ENCODE measurements around the gene LRRC52. TPM values are rescaled to one million over a fixed set of nuclear protein-coding genes. Genes with fewer than 3 reads are reported as not detected.
"Not testable (repeated sequence)": the region's sequence is repeated elsewhere in the genome, so short reads cannot be mapped to it uniquely, and the experiment has no call there.

LRRC52 gene
- total and polyA plus RNA-seq, 4 donors = not detected

- no peak overlapping the region for H3K27ac ChIP-seq (ENCODE audit: low read depth in 1 of 2, low read length in 2 of 2)
- no peaks in the 10 kb centered on the region for H3K27me3 ChIP-seq (ENCODE audit: control insufficient read depth in 1 of 2, insufficient read depth in 2 of 2, low read length in 1 of 2)
- intact Hi-C loops (cut with DNase I) = no loop called here
- DNase-seq = no peak
- H3K4me3 ChIP-seq (ENCODE audit: low read length in 2 of 2) = no peak overlapping the region
- no peaks in the 10 kb centered on the region for H3K36me3 ChIP-seq (ENCODE audit: control insufficient read depth in 1 of 2, insufficient read depth in 2 of 2, low read length in 1 of 2)
- H3K9me3 ChIP-seq (ENCODE audit: control insufficient read depth, low read length) = peaks cover 1% of the 10 kb centered on the region
- no peaks in the 10 kb centered on the region for H3K4me1 ChIP-seq (ENCODE audit: control insufficient read depth in 1 of 2, insufficient read depth in 2 of 2, low read length in 2 of 2)
- no peak for ATAC-seq (ENCODE audit: low FRiP score)
- 95% methylated on average over 1 of the region's 1 CpG for WGBS, 2 donors
Observed at GRCh38 chr1:165573787-165574186, 30.0 kb downstream of the LRRC52 start.

GRCh38 chr1:165574295-165574694, 30.5 kb downstream of the LRRC52 start:
- intact Hi-C loops (cut with DNase I) = no loop called here
- H3K4me1 ChIP-seq (ENCODE audit: control insufficient read depth in 1 of 2, insufficient read depth in 2 of 2, low read length in 2 of 2) = no peaks in the 10 kb centered on the region

GRCh38 chr1:165575468-165576099, 31.8 kb downstream of the LRRC52 start:
- Histone ChIP-seq H3K4me1 (ENCODE audit: control insufficient read depth in 1 of 2, insufficient read depth in 2 of 2, low read length in 2 of 2) (no peaks in the 10 kb centered on the region), H3K27me3 (ENCODE audit: control insufficient read depth in 1 of 2, insufficient read depth in 2 of 2, low read length in 1 of 2) (no peaks in the 10 kb centered on the region), H3K9me3 (ENCODE audit: control insufficient read depth, low read length) (peaks cover 1% of the 10 kb centered on the region), H3K27ac (ENCODE audit: low read depth in 1 of 2, low read length in 2 of 2) (no peak overlapping the region), H3K4me3 (ENCODE audit: low read length in 2 of 2) (no peak overlapping the region), H3K36me3 (ENCODE audit: control insufficient read depth in 1 of 2, insufficient read depth in 2 of 2, low read length in 1 of 2) (no peaks in the 10 kb centered on the region)
- WGBS, 2 donors = 52 to 54% methylated on average over 4 of the region's 4 CpGs
- ATAC-seq (ENCODE audit: low FRiP score) (no peak), DNase-seq (no peak)
- intact Hi-C loops (cut with DNase I) = no loop called here

More at GRCh38 chr1:165574295-165574694, 30.5 kb downstream of the LRRC52 start:
- H3K27ac ChIP-seq (ENCODE audit: low read depth in 1 of 2, low read length in 2 of 2) = no peak overlapping the region
- no peaks in the 10 kb centered on the region for H3K36me3 ChIP-seq (ENCODE audit: control insufficient read depth in 1 of 2, insufficient read depth in 2 of 2, low read length in 1 of 2)
- H3K27me3 ChIP-seq (ENCODE audit: control insufficient read depth in 1 of 2, insufficient read depth in 2 of 2, low read length in 1 of 2) = no peaks in the 10 kb centered on the region
- H3K4me3 ChIP-seq (ENCODE audit: low read length in 2 of 2) = no peak overlapping the region
- peaks cover 1% of the 10 kb centered on the region for H3K9me3 ChIP-seq (ENCODE audit: control insufficient read depth, low read length)
- DNase-seq (no peak), ATAC-seq (ENCODE audit: low FRiP score) (no peak)

DNA sequence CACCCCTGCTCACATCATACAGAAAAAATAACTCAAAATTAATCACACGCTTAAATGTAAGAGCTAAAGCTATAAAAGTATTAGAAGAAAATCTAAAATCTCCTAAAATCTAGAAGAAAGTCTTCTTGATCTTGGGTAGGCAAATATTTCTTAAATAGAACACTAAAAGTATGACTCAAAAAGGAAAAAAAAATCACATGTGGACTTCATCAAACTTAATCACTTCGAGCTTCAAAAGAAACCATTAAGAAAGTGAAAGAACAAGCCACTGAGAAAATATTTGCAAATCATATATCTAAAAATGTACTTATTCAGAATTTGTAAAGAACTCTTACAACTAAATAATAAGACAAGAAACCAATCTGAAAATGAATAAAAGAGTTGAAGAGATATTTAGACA, 32.7 kb downstream of the LRRC52 start:
- no peaks in the 10 kb centered on the region for H3K4me1 ChIP-seq (ENCODE audit: control insufficient read depth in 1 of 2, insufficient read depth in 2 of 2, low read length in 2 of 2)
- H3K9me3 ChIP-seq (ENCODE audit: control insufficient read depth, low read length) = peaks cover 1% of the 10 kb centered on the region
- ATAC-seq (ENCODE audit: low FRiP score) (no peak), DNase-seq (no peak)
- no peaks in the 10 kb centered on the region for H3K36me3 ChIP-seq (ENCODE audit: control insufficient read depth in 1 of 2, insufficient read depth in 2 of 2, low read length in 1 of 2)
- no peak overlapping the region for H3K4me3 ChIP-seq (ENCODE audit: low read length in 2 of 2)
- no peaks in the 10 kb centered on the region for H3K27me3 ChIP-seq (ENCODE audit: control insufficient read depth in 1 of 2, insufficient read depth in 2 of 2, low read length in 1 of 2)
- intact Hi-C loops (cut with DNase I) = no loop called here
- no peak overlapping the region for H3K27ac ChIP-seq (ENCODE audit: low read depth in 1 of 2, low read length in 2 of 2)
- 64 to 71% methylated on average over 2 of the region's 2 CpGs for WGBS, 2 donors

DNA sequence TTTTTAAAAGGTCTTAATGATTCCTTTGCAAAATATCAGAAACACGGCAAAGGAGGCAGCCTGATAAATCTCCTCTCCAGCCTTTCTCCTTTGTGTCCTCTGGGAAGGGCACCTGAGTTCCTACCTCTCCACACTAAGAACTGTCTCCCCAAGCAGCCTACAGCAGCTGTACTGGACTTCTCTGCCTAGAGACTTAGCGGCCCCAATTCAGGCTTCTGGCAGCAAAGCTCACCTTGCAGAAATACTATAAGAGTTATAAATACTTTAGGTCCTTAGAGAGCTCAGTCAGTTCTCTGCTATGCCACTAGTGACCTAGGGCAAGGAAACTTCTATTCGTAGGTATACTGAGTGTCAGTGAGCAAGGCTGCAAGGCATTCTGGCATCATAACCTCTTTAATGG, 33.9 kb downstream of the LRRC52 start:
- DNase-seq = no peak
- Histone ChIP-seq H3K27me3 (ENCODE audit: control insufficient read depth in 1 of 2, insufficient read depth in 2 of 2, low read length in 1 of 2) (no peaks in the 10 kb centered on the region), H3K4me3 (ENCODE audit: low read length in 2 of 2) (no peak overlapping the region), H3K36me3 (ENCODE audit: control insufficient read depth in 1 of 2, insufficient read depth in 2 of 2, low read length in 1 of 2) (no peaks in the 10 kb centered on the region), H3K27ac (ENCODE audit: low read depth in 1 of 2, low read length in 2 of 2) (no peak overlapping the region), H3K4me1 (ENCODE audit: control insufficient read depth in 1 of 2, insufficient read depth in 2 of 2, low read length in 2 of 2) (no peaks in the 10 kb centered on the region), H3K9me3 (ENCODE audit: control insufficient read depth, low read length) (peaks cover 1% of the 10 kb centered on the region)
- intact Hi-C loops (cut with DNase I) = no loop called here
- ATAC-seq (ENCODE audit: low FRiP score) = no peak
- WGBS, 2 donors = 79 to 80% methylated on average over 3 of the region's 3 CpGs

GRCh38 chr1:165580931-165581871, 37.4 kb downstream of the LRRC52 start:
- no peak overlapping the region for H3K27ac ChIP-seq (ENCODE audit: low read depth in 1 of 2, low read length in 2 of 2)
- H3K4me3 ChIP-seq (ENCODE audit: low read length in 2 of 2) = no peak overlapping the region
- no peaks in the 10 kb centered on the region for H3K9me3 ChIP-seq (ENCODE audit: control insufficient read depth, low read length)
- ATAC-seq (ENCODE audit: low FRiP score) (no peak), DNase-seq (no peak)
- no peaks in the 10 kb centered on the region for H3K27me3 ChIP-seq (ENCODE audit: control insufficient read depth in 1 of 2, insufficient read depth in 2 of 2, low read length in 1 of 2)
- H3K4me1 ChIP-seq (ENCODE audit: control insufficient read depth in 1 of 2, insufficient read depth in 2 of 2, low read length in 2 of 2) = no peaks in the 10 kb centered on the region
- WGBS, 2 donors = 97% methylated on average over 24 of the region's 24 CpGs
- no peaks in the 10 kb centered on the region for H3K36me3 ChIP-seq (ENCODE audit: control insufficient read depth in 1 of 2, insufficient read depth in 2 of 2, low read length in 1 of 2)
- intact Hi-C loops (cut with DNase I) = no loop called here

DNA sequence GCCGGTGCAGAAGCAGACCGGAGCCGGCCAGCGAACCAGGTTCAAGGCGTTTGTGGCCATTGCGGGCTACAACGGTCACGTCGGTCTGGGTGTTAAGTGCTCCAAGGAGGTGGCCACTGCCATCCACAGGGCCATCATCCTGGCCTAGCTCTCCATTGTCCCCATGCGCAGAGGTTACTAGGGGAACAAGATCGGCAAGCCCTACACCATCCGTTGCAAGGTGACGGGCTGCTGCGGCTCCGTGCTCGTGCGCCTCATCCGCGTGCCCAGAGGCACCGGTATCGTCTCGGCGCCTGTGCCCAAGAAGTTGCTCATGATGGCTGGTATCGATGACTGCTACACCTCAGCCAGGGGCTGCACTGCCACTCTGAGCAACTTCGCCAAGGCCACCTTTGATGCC, 38.1 kb downstream of the LRRC52 start:
- 96 to 97% methylated on average over 25 of the region's 25 CpGs for WGBS, 2 donors

GRCh38 chr1:165586398-165586797, 42.6 kb downstream of the LRRC52 start:
- DNase-seq (no peak), ATAC-seq (ENCODE audit: low FRiP score) (no peak)
- WGBS, 2 donors = 66 to 77% methylated on average over 3 of the region's 3 CpGs
- Histone ChIP-seq H3K27me3 (ENCODE audit: control insufficient read depth in 1 of 2, insufficient read depth in 2 of 2, low read length in 1 of 2) (no peaks in the 10 kb centered on the region), H3K27ac (ENCODE audit: low read depth in 1 of 2, low read length in 2 of 2) (no peak overlapping the region), H3K4me1 (ENCODE audit: control insufficient read depth in 1 of 2, insufficient read depth in 2 of 2, low read length in 2 of 2) (no peaks in the 10 kb centered on the region), H3K4me3 (ENCODE audit: low read length in 2 of 2) (no peak overlapping the region), H3K9me3 (ENCODE audit: control insufficient read depth, low read length) (peaks cover 1% of the 10 kb centered on the region), H3K36me3 (ENCODE audit: control insufficient read depth in 1 of 2, insufficient read depth in 2 of 2, low read length in 1 of 2) (no peaks in the 10 kb centered on the region)
- intact Hi-C loops (cut with DNase I) = no loop called here

More for the DNA sequence above, 38.1 kb downstream of the LRRC52 start:
- H3K9me3 ChIP-seq (ENCODE audit: control insufficient read depth, low read length) = peaks cover 1% of the 10 kb centered on the region
- no peaks in the 10 kb centered on the region for H3K4me1 ChIP-seq (ENCODE audit: control insufficient read depth in 1 of 2, insufficient read depth in 2 of 2, low read length in 2 of 2)
- ATAC-seq (ENCODE audit: low FRiP score) = no peak
- no peak for DNase-seq
- H3K27ac ChIP-seq (ENCODE audit: low read depth in 1 of 2, low read length in 2 of 2) = no peak overlapping the region
- H3K27me3 ChIP-seq (ENCODE audit: control insufficient read depth in 1 of 2, insufficient read depth in 2 of 2, low read length in 1 of 2) = no peaks in the 10 kb centered on the region
- intact Hi-C loops (cut with DNase I) = no loop called here
- no peak overlapping the region for H3K4me3 ChIP-seq (ENCODE audit: low read length in 2 of 2)
- no peaks in the 10 kb centered on the region for H3K36me3 ChIP-seq (ENCODE audit: control insufficient read depth in 1 of 2, insufficient read depth in 2 of 2, low read length in 1 of 2)

DNA sequence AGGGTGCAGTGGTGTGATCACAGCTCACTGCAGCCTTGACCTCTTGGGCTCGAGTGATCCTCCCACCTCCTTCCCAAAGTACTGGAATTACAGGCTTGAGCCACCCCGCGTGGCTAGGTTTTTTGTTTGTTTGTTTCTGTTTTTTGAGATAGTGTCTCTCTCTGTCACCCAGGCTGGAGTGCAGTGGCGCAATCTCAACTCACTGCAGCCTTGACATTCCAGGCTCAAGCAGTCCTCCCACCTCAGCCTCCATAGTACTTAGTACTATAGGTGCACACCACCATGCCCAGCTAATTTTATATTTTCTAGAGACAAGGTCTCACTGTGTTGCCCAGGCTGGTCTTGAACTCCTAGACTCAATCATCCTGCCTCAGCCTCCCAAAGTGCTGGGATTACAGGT, 47.6 kb downstream of the LRRC52 start:
- not testable (repeated sequence) for ATAC-seq (ENCODE audit: low FRiP score)
- intact Hi-C loops (cut with DNase I) = loop anchor here in 1 of 2 donors (10.0 kb wide), 1 partner anchor 447 kb away; no protein-coding TSS in a partner anchor

More for the DNA sequence above, 47.6 kb downstream of the LRRC52 start:
- not testable (repeated sequence) for H3K36me3 ChIP-seq (ENCODE audit: control insufficient read depth in 1 of 2, insufficient read depth in 2 of 2, low read length in 1 of 2); H3K27me3 ChIP-seq (ENCODE audit: control insufficient read depth in 1 of 2, insufficient read depth in 2 of 2, low read length in 1 of 2); H3K9me3 ChIP-seq (ENCODE audit: control insufficient read depth, low read length); DNase-seq; H3K27ac ChIP-seq (ENCODE audit: low read depth in 1 of 2, low read length in 2 of 2); H3K4me1 ChIP-seq (ENCODE audit: control insufficient read depth in 1 of 2, insufficient read depth in 2 of 2, low read length in 2 of 2); H3K4me3 ChIP-seq (ENCODE audit: low read length in 2 of 2)
- 83 to 88% methylated on average over 4 of the region's 4 CpGs for WGBS, 2 donors

All from aorta (tissue), 5 donors.